Heart right ventricle (tissue), 16 donors: Measurements from ENCODE around the gene ARHGEF19. TPM values are rescaled to one million over a fixed set of nuclear protein-coding genes. Genes with fewer than 3 reads are reported as not detected.

ENCODE experiments used
- ATAC-seq, 8 donors: fragments of 200-7000 bp; cut with Tn5 transposase; one replicate each; pipeline ENCODE4 v1.9.1; 2020; ENCODE audit warnings: mild to moderate bottlenecking in 8 of 8, moderate library complexity in 8 of 8, moderate number of reproducible peaks in 1 of 8
- DNase-seq, 2 donors: peaks; one replicate each; pipeline ENCODE4 v3.0.0-alpha.2; 2020
- H3K27ac ChIP-seq, 10 donors: fragments of 200-600 bp; sonication (generic) in 2 of 10; one replicate each; pipeline versions ENCODE4 v1.5.0 to v1.8.0; 2020 to 2022; ENCODE audit warnings: mild to moderate bottlenecking in 3 of 10
- H3K27me3 ChIP-seq, 7 donors: fragments of 200-600 bp; one replicate each; pipeline ENCODE4 v1.8.0; 2021 to 2022; ENCODE audit warnings: mild to moderate bottlenecking in 2 of 7
- H3K36me3 ChIP-seq, 9 donors: fragments of 200-600 bp; sonication (generic) in 1 of 9; one replicate each; pipeline versions ENCODE4 v1.5.0 to v1.8.0; 2020 to 2022; ENCODE audit warnings: mild to moderate bottlenecking in 2 of 9
- H3K4me1 ChIP-seq, 9 donors: fragments of 200-600 bp; sonication (generic) in 1 of 9; one replicate each; pipeline versions ENCODE4 v1.5.0 to v1.8.0; 2020 to 2022; ENCODE audit warnings: mild to moderate bottlenecking in 4 of 9
- H3K4me3 ChIP-seq, 10 donors: fragments of 200-600 bp; sonication (generic) in 2 of 10; one replicate each; pipeline versions ENCODE4 v1.5.0 to v1.8.0; 2020 to 2022; ENCODE audit warnings: mild to moderate bottlenecking in 7 of 10, moderate library complexity in 2 of 10
- H3K9me3 ChIP-seq, 11 donors: fragments of 200-600 bp in 10 of 11; sonication (generic) in 2 of 11; one replicate each; pipeline versions ENCODE4 v1.5.0 to v1.8.0; 2013 to 2022; ENCODE audit warnings: mild to moderate bottlenecking in 2 of 11, control low read depth in 1 of 11, moderate library complexity in 1 of 11
- WGBS, 2 donors: extraction: QIAGEN DNeasy Blood & Tissue Kit; methylation state at CpG; one replicate each; pipeline ENCODE4 v1.1.7; 2013; ENCODE audit warnings: inconsistent platforms in 1 of 2; 5-methylcytosine and 5-hydroxymethylcytosine counted together
- intact Hi-C, 10 donors: fragments of 100-400 bp; cut with DNase I; formaldehyde crosslinking; loops; one replicate each; pipeline versions ENCODE4 v1.11.1 to v1.14.2; 2022
- polyA plus RNA-seq, 2 donors: library from polyadenylated mRNA; stranded (reverse); fragments of 200-250 nt; gene quantifications; one replicate each; pipeline ENCODE4 v1.2.3, GENCODE V29; 2013
- total RNA-seq, 10 donors: library from RNA; stranded (reverse); fragmentation: NEBNext Ultra II Directional in 3 of 10; extraction: Animal tissue kit (Norgen Biotek cat#: 25700) in 3 of 10; gene quantifications; one replicate each; pipeline versions ENCODE4 v1.2.1 to v1.2.4, GENCODE V29; 2021 to 2023
- TF ChIP-seq, protein P1 (sequence below), 9 donors: fragments of 200-600 bp; sonication (generic) in 2 of 9; IDR thresholded peaks; one replicate each; pipeline versions ENCODE4 v1.5.0 to v1.8.0; 2021 to 2022; ENCODE audit warnings: antibody characterized with exemption in 9 of 9, mild to moderate bottlenecking in 5 of 9, moderate library complexity in 1 of 9
- donor health status: Arrhythmogenic right ventricular cardiomyopathy.
- donor health status: ischemic (EF 13 %, LVEDD 7.1; RV severe dilation, severe dysfunction).
- donor health status: healthy with polysubstance abuse.
- donor health status: DM: no; HTN: yes; CAD: no.
- donor health status: DM: no; HTN: no; CAD: no.
- donor health status: ischemic (EF 25% LVEDD 6.9; RV normal size, moderate dysfunction).
- donor health status: ischemic (EF 25% LVEDD 5.7; RV mildly dilated, moderate dysfunction).
- donor health status: healthy.
- donor health status: DM: yes; HTN: yes; CAD: no.
- donor health status: Ischemic cardiomyopathy.
- donor health status: ischemic (EF 35%, LVEDD 5.7; RV mildly dilated, moderate dysfunction).
- donor health status: nonischemic (EF 11% LVEDD 7.7; RV severe dilation, severe dysfunction).
- donor health status: DM: yes; HTN: yes; CAD: no.
- donor health status: PGD.
- donor health status: ischemic (EF 29% LVEDD 5.4; RV normal size, mild dysfunction).
- donor health status: nonischemic (EF 23%, LVEDD 6.1; RV moderate dilation, normal function).

ARHGEF19 gene
- total and polyA plus RNA-seq, 12 donors: 0.49 to 5.4 (median 1.6) TPM

DNA sequence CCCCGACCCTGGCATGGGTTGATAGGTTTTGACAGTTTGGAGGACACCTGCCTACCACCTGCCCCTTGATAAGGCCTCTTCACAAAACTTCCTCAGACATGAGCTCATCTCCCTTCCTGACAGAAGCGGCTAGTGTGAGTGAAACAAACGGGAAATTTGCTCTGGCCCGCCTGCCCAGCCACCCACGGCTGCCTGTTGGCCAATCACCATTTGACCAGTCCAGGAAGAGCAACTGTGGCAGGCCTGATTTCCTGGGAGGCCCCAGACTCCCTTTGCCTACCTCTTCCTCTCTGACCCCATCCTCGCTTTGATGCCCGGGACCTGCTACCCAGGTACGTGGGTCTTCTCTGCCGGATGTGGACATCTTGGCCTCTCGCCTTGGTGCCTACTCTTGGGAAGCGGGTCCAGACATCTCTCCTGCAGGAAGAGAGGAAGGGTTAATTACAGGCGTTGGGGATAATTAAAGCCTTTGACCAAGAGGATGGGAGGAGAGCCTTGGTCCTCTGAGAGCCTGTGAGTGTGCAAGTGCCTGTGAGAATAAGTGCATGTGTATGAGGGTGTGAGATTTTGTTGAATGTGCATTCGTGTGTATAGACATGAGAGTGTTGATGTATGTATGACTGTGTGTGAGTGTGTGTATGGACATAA is 55.5 kb downstream of the ARHGEF19 start:
- Histone ChIP-seq H3K27me3 (peaks cover 0 to 37% (median 0%) of the 10 kb centered on the region in 7 donors), H3K4me3 (peak overlapping the region in 1 of 10 donors; percentile 5), H3K9me3 (no peaks in the 10 kb centered on the region), H3K27ac (peak overlapping the region in 9 of 10 donors; percentile 77 to 97 (median 94)), H3K4me1 (peaks cover 15 to 59% (median 37%) of the 10 kb centered on the region in 9 donors), H3K36me3 (no peaks in the 10 kb centered on the region)
- no peak for DNase-seq
- ATAC-seq: no peak
- TF ChIP-seq, protein P1, sequence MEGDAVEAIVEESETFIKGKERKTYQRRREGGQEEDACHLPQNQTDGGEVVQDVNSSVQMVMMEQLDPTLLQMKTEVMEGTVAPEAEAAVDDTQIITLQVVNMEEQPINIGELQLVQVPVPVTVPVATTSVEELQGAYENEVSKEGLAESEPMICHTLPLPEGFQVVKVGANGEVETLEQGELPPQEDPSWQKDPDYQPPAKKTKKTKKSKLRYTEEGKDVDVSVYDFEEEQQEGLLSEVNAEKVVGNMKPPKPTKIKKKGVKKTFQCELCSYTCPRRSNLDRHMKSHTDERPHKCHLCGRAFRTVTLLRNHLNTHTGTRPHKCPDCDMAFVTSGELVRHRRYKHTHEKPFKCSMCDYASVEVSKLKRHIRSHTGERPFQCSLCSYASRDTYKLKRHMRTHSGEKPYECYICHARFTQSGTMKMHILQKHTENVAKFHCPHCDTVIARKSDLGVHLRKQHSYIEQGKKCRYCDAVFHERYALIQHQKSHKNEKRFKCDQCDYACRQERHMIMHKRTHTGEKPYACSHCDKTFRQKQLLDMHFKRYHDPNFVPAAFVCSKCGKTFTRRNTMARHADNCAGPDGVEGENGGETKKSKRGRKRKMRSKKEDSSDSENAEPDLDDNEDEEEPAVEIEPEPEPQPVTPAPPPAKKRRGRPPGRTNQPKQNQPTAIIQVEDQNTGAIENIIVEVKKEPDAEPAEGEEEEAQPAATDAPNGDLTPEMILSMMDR (IDR thresholded peaks at IDR 0.05): no peak
- intact Hi-C loops: loop anchor here in 1 of 10 donors (2.0 kb wide), 1 partner anchor 18 kb away; no protein-coding TSS in a partner anchor
- WGBS, 2 donors: 76 to 81% methylated on average over 13 of the region's 13 CpGs

DNA sequence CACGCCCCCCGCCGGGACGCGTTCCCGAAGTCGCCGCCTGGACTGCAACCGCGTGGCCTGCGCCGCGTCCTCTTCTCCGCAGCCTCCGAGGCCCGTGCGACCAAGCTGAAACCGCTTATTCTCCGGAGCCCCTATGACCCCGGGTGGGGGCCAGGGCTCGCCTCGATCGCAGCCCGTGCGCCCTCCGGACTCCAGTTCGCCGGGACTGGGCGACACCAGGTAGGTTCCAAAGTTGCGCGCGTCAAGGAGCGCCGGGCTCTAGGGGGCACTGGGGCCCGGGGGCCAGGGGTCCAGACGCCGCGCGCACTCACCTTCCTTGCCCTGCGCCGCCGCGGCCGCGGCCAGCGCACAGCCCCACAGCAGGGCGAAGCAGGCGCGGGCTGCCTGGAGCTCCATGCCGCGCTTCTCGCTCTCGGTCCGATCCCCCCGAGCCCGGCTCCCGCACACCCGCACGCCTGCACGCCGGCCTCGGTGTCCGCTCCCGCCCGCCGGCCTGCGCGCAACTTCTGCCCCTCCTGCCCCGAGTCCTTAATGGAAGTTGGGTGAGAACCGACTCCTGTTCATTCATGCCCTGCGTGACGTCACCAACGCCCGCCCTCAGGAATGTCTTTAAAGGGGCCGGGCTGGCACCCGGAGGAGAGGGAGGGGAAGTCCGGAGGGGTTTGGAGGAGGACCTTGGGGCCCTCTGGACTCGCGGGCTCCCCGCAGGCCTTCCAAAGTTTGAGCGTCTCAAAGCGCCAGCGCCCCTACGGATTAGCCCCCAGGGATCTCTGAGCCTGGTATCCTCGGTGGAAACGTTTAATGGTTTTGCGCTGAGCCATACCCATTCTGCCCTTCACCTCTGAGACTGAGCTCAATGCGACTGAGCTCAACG is 56.7 kb downstream of the ARHGEF19 start, which contains the start of gene EPHA2:
TSS of gene EPHA2 (minus strand) at position 533 of the 874 bp plus-strand sequence. CDS start at position 396, 137 bp downstream.
- 1 to 2% methylated on average over 89 of the region's 89 CpGs for WGBS, 2 donors
- Histone ChIP-seq H3K27ac (peak within 1 kb of the TSS; percentile 77 to 97 (median 94)), H3K36me3 (peaks cover 0 to under 1% (median 0%) of the 10 kb centered on the region in 9 donors), H3K4me1 (peaks cover 27 to 71% (median 49%) of the 10 kb centered on the region in 9 donors), H3K4me3 (peak within 1 kb of the TSS; percentile 57 to 95 (median 81)), H3K9me3 (no peaks in the 10 kb centered on the region), H3K27me3 (peaks cover 0 to 33% (median 0%) of the 10 kb centered on the region in 7 donors)
- intact Hi-C loops: loop anchor here in 6 of 10 donors (2.0 kb wide), 5 partner anchors 19 to 75 kb away; no protein-coding TSS in a partner anchor
- DNase-seq: peak; percentile 90 to 92
- TF ChIP-seq, protein P1 (IDR thresholded peaks at IDR 0.05): peak in 2 of 9 donors; percentile 12 to 22
- ATAC-seq: peak; percentile 64 to 79 (median 73)

DNA sequence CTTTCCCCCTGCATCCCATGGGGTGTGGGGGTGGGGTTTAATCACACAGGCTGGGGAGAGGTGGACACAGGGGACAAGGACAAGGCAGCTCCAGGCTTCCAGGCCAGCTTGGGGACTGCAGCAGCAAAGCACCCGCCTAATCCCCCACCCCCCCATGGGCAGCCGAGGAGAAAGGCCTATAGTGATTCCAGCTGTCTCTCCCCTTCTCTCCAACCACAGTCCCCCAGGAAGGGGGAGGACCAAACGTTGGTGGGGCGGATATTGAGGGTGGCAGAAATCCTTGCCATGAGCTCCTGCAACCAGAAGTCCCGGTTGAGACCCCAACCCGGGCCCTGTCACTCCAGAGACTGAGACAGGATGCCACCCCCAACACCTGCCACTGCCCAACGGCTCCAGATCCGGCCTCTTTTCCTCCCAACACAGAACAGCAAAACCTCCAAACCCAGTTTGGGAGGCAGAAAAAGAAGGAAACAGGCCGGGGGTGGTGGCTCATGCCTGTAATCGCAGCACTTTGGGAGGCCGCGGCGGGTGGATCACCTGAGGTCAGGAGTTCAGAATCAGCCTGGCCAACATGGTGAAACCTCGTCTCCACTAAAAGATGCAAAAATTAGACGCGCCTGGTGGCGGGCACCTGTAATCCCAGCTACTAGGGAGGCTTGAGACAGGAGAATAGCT is 58.3 kb downstream of the ARHGEF19 start:
- Histone ChIP-seq H3K9me3 (no peaks in the 10 kb centered on the region), H3K4me1 (peaks cover 33 to 78% (median 56%) of the 10 kb centered on the region in 9 donors), H3K27ac (peak overlapping the region; percentile 69 to 97 (median 94)), H3K27me3 (peaks cover 0 to 33% (median 0%) of the 10 kb centered on the region in 7 donors), H3K36me3 (peaks cover 0 to 17% (median 9%) of the 10 kb centered on the region in 9 donors), H3K4me3 (peak overlapping the region; percentile 57 to 95 (median 81))
- intact Hi-C loops: loop anchor here in 6 of 10 donors (2.0 to 5.0 kb wide), 5 partner anchors 27 to 73 kb away; no protein-coding TSS in a partner anchor
- DNase-seq (no peak), ATAC-seq (peak in 1 of 8 donors; percentile 3)
- WGBS, 2 donors: 22 to 25% methylated on average over 16 to 17 of the region's 17 CpGs
- TF ChIP-seq, protein P1 (IDR thresholded peaks at IDR 0.05): no peak
